ENCODE results near the gene CACNB2.
A peak's percentile ranks its signal among the peaks of the same experiment; 100 is the strongest.

Gene CACNB2

DNA sequence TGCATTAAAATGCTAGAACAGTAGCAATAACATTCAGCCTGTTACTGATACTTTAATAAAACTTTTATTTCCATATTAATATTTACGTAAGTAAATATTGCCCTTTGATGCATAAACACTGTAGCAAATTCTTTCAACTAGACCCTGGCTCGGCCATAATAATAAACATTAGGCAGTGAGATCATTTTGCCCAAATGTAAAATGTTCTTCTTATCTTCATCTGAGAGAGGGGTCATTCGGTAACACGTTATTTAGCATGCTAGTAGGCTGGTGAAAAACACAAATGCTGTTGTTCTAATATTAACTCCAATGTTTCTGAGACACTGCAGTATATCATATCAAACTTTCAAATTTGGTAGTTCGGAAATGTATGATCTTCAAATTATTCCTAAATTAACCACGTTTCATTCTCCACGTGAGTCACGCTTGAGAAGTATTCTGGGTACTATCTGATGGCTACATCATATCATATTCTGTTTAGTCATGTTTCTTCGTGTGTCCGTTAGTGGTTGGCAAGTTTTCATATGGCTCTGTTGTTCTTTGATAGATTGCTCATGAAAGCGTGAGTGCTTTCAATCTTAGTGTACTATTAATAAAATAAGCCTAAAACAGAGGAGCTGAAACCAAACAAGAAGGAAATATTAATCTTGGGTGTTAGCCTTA lies 365.4 kb downstream of the CACNB2 start:
- DNase-seq, result no peak
- H3K9me3 Mint-ChIP-seq, result no peaks in the 10 kb centered on the region
- no peaks in the 10 kb centered on the region for H3K27me3 Mint-ChIP-seq
- no peaks in the 10 kb centered on the region for H3K36me3 Mint-ChIP-seq
- no peak overlapping the region for H3K27ac Mint-ChIP-seq
- no peak for ATAC-seq (replicated peaks)
- H3K4me3 Mint-ChIP-seq, result no peak overlapping the region
- no peaks in the 10 kb centered on the region for H3K4me1 Mint-ChIP-seq

DNA sequence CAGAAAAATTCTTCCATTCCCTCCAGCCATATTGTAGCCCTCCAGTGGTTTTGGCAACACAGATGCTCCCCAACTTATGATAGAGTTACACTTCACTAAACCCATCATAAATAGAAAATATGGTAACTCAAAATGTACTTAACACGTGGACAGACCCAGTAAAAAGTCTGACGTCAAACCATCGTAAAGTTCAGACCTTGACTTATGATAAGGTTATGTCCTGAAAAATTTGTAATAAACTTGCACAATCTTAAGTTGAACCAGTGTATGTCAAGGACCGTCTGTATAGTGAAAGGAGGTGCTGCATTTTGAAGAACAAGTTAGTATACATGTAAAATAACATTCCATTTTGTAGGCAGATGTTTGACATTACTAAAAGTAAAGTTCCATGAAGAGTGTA lies 368.4 kb downstream of the CACNB2 start:
- peaks cover 11 to 16% of the 10 kb centered on the region in 2 donors for H3K36me3 Mint-ChIP-seq
- no peak overlapping the region for H3K27ac Mint-ChIP-seq
- no peak overlapping the region for H3K4me3 Mint-ChIP-seq
- H3K9me3 Mint-ChIP-seq, result peaks cover 3 to 4% of the 10 kb centered on the region in 2 donors
- no peaks in the 10 kb centered on the region for H3K4me1 Mint-ChIP-seq
- no peak for DNase-seq
- H3K27me3 Mint-ChIP-seq, result no peaks in the 10 kb centered on the region
- no peak for ATAC-seq (replicated peaks)

DNA sequence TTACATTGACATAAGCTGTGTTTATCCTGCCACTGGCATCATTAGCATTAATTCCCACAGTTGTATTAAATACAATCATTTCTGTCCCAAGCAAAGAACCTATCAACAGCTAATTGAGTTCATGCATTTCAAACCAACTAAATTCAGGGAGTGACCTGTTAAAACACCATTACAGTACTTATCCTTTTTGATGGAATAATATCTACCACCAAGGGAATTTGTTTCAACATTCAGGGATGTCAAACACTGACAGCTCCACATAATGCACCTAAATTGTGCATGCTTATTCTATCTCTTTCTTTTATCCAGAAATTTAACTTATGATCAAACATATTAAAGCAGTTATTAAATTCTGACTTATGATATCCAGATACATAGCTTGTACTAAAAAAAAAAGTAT lies 374.3 kb downstream of the CACNB2 start:
- Mint-ChIP-seq H3K27ac (no peak overlapping the region), H3K4me1 (no peaks in the 10 kb centered on the region), H3K4me3 (no peak overlapping the region), H3K27me3 (no peaks in the 10 kb centered on the region), H3K36me3 (peaks cover 11 to 26% of the 10 kb centered on the region in 2 donors), H3K9me3 (peaks cover 4 to 7% of the 10 kb centered on the region in 2 donors)
- ATAC-seq (replicated peaks), result no peak
- no peak for DNase-seq

DNA sequence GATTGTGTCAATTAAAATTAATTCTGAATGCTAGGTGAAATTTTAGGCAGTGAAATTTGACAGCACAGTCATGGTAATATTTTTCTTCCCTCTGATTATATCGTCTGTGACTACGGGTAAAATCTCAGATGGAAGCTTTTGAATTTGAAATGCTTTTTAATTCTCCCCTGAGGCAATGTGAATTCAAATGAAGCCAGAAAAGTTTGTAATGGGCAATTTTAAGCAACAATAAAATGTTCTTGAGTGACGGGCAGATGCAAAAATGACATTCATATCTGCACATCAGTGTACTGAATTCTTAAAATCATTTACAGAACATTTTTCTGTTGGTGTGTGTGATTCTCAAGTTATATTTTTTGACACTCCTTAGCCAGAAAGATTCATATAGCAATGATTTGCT lies 376.6 kb downstream of the CACNB2 start:
- DNase-seq (no peak), ATAC-seq (replicated peaks) (no peak)
- H3K4me1 Mint-ChIP-seq, result no peaks in the 10 kb centered on the region
- H3K9me3 Mint-ChIP-seq, result peaks cover 4 to 9% of the 10 kb centered on the region in 2 donors
- H3K36me3 Mint-ChIP-seq, result peaks cover 11 to 30% of the 10 kb centered on the region in 2 donors
- H3K4me3 Mint-ChIP-seq, result no peak overlapping the region
- no peak overlapping the region for H3K27ac Mint-ChIP-seq
- no peaks in the 10 kb centered on the region for H3K27me3 Mint-ChIP-seq

DNA sequence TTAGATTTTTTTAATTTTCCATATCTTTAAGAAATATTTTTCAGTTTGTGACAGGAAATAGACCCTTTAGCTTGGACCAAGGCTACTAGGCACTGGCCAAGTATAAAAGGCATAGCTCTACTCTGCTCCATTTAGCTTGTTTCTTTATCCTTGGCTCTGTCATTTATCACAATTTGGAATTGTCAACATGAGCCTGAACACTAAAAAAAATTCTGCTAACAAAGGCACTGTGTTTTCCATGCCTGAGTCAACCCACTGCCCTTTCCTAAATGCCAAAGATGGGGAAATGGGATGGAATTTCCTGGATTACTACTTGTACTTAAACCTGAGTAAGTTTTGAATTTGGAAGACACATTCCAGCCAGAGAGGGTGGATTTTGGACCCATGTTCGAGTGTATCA lies 382.8 kb downstream of the CACNB2 start:
- Mint-ChIP-seq H3K4me3 (no peak overlapping the region), H3K27me3 (no peaks in the 10 kb centered on the region), H3K4me1 (no peaks in the 10 kb centered on the region), H3K9me3 (peaks cover 0 to 2% of the 10 kb centered on the region in 2 donors), H3K36me3 (peaks cover 2 to 23% of the 10 kb centered on the region in 2 donors), H3K27ac (no peak overlapping the region)
- DNase-seq (no peak), ATAC-seq (replicated peaks) (no peak)

DNA sequence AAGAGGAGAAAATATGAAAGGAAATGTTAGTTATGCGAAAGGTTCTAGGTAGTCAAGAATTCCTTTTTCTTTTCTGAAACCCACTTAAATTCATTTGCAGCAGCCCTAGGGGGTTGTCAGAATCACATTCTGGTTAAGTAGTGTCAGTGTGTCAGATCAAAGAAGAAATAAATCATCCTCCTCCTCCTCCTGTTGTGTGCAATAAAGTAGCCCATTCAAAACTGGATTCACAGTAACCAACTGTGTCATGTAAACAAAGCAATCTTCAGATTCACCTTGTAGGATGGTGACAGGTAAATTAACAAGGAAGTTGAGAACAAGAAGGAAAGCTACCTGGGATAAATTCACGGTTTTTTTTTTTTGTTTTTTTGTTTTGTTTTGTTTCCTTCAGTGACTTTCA lies 383.6 kb downstream of the CACNB2 start:
- H3K9me3 Mint-ChIP-seq, result peaks cover 0 to 2% of the 10 kb centered on the region in 2 donors
- H3K36me3 Mint-ChIP-seq, result peaks cover 2 to 24% of the 10 kb centered on the region in 2 donors
- H3K27me3 Mint-ChIP-seq, result no peaks in the 10 kb centered on the region
- no peak overlapping the region for H3K27ac Mint-ChIP-seq
- no peak overlapping the region for H3K4me3 Mint-ChIP-seq
- no peaks in the 10 kb centered on the region for H3K4me1 Mint-ChIP-seq
- ATAC-seq (replicated peaks), result no peak
- no peak for DNase-seq

DNA sequence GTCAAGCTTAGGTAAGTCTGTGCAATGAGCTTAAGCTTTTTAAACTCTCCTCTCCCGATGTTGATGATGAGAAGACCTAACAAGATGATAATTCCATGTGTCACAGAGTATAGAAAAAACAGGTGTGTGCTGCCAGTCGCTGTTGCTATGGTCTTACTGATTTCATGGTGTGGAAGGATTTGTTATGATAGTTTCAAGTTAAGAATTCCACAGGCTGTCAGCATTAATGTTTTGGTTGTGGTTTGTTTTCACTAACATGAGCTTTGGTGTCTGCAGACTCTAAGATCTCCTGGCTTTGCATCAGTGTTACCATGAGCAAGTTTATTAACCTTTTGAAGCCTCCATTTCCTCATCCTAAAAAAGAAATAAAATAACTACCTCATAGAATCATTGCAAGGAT lies 387.5 kb downstream of the CACNB2 start:
- H3K4me1 Mint-ChIP-seq, result no peaks in the 10 kb centered on the region
- no peak for DNase-seq

DNA sequence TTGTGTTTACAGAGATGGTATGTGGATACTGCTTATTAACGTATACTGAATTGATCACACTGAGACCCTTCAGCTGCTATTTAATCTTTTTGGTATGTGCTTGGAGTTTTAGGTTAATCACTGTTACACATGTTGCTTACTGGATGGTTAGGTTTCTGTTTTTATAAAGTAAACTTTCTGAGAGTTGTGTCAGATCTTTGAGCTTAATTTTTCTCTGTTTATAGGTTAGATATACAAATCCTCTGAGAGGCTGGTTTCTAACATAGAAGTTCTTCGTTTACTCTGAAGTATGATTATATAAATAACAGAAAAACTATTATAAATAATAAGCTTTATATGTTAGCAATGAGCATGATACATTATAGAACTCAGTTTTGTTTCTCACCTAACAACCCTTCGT lies 388.1 kb downstream of the CACNB2 start:
- DNase-seq, result no peak
- Mint-ChIP-seq H3K4me3 (no peak overlapping the region), H3K27ac (no peak overlapping the region), H3K27me3 (no peaks in the 10 kb centered on the region), H3K36me3 (peaks cover 19 to 43% of the 10 kb centered on the region in 2 donors), H3K4me1 (no peaks in the 10 kb centered on the region), H3K9me3 (peaks cover 10 to 16% of the 10 kb centered on the region in 2 donors)
- no peak for ATAC-seq (replicated peaks)

More for the DNA sequence above, 387.5 kb downstream of the CACNB2 start:
- H3K27me3 Mint-ChIP-seq, result no peaks in the 10 kb centered on the region
- ATAC-seq (replicated peaks), result no peak
- H3K27ac Mint-ChIP-seq, result no peak overlapping the region
- H3K9me3 Mint-ChIP-seq, result peaks cover 10 to 16% of the 10 kb centered on the region in 2 donors
- no peak overlapping the region for H3K4me3 Mint-ChIP-seq
- H3K36me3 Mint-ChIP-seq, result peaks cover 19 to 42% of the 10 kb centered on the region in 2 donors

DNA sequence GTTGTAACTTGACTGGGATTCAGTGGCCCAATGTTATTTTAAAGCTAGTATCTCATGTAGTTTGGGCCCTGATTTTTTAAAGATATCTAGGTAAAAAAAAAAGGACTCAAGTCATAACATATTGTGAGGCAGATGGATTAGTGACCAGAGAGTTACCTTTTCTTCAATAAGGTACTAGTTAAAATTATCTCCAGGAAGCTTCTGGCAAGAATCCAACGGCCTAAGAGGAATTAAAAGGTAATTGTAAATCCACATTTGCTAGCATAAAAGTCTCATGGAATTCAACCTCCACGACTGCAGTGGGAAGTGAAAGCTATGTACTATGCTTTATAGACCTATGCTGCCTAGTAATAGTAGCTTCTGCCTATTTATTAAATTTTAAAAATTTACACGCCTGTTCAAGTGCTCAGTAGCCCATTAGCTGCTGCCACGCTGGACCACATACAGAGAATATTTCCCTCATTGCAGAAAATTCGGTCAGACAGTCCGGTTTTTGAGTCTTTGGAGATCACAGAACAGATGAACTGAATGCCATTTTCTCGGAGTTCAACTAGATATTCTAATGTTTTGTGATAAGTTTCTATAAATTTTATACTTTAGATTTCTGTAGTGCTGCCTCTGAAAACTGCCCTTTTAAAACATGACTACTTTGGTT lies 392.8 kb downstream of the CACNB2 start:
- Mint-ChIP-seq H3K9me3 (peaks cover 10 to 16% of the 10 kb centered on the region in 2 donors), H3K4me3 (no peak overlapping the region), H3K27ac (no peak overlapping the region), H3K4me1 (no peaks in the 10 kb centered on the region), H3K36me3 (peaks cover 25 to 39% of the 10 kb centered on the region in 2 donors), H3K27me3 (no peaks in the 10 kb centered on the region)
- no peak for ATAC-seq (replicated peaks)
- no peak for DNase-seq

DNA sequence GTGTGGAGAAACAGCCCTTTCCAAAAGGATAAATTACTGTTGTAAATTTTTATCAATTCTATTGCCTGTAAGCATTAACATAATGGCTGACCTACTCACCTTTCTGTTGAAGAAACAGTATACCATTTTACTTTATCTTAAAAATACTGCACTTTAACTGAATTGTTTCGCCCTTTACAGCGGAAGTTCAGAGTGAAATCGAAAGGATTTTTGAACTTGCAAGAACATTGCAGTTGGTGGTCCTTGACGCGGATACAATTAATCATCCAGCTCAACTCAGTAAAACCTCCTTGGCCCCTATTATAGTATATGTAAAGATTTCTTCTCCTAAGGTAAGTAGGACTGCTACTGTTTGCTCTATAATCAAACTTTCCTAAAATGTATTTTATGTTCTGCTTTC lies 393.7 kb downstream of the CACNB2 start:
- Mint-ChIP-seq H3K27ac (no peak overlapping the region), H3K9me3 (peaks cover 10 to 16% of the 10 kb centered on the region in 2 donors), H3K4me1 (no peaks in the 10 kb centered on the region), H3K27me3 (no peaks in the 10 kb centered on the region), H3K4me3 (no peak overlapping the region), H3K36me3 (peaks cover 25 to 41% of the 10 kb centered on the region in 2 donors)
- DNase-seq, result no peak
- no peak for ATAC-seq (replicated peaks)

DNA sequence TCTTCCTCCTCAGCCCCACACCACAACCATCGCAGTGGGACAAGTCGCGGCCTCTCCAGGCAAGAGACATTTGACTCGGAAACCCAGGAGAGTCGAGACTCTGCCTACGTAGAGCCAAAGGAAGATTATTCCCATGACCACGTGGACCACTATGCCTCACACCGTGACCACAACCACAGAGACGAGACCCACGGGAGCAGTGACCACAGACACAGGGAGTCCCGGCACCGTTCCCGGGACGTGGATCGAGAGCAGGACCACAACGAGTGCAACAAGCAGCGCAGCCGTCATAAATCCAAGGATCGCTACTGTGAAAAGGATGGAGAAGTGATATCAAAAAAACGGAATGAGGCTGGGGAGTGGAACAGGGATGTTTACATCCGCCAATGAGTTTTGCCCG lies 399.1 kb downstream of the CACNB2 start:
- Mint-ChIP-seq H3K27ac (no peak overlapping the region), H3K27me3 (no peaks in the 10 kb centered on the region), H3K4me1 (no peaks in the 10 kb centered on the region), H3K4me3 (no peak overlapping the region), H3K9me3 (no peaks in the 10 kb centered on the region), H3K36me3 (peaks cover 28 to 39% of the 10 kb centered on the region in 2 donors)
- no peak for DNase-seq
- no peak for ATAC-seq (replicated peaks)

DNA sequence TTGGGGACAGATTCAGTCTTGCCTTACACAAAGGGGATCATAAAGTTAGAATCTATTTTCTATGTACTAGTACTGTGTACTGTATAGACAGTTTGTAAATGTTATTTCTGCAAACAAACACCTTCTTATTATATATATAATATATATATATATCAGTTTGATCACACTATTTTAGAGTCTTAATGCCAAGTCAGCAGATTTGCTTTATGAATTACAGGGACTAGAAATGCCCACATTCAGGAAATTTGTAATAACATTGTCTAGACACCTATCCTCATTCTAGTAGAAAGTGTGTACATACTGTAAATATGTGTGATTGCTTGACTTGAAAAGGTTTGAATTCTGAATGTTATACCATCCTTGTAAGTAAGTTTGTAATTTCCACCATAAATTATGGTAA lies 400.0 kb downstream of the CACNB2 start:
- ATAC-seq (replicated peaks) (no peak), DNase-seq (no peak)
- Mint-ChIP-seq H3K9me3 (no peaks in the 10 kb centered on the region), H3K27me3 (no peaks in the 10 kb centered on the region), H3K36me3 (peaks cover 28 to 38% of the 10 kb centered on the region in 2 donors), H3K27ac (no peak overlapping the region), H3K4me3 (no peak overlapping the region), H3K4me1 (no peaks in the 10 kb centered on the region)

DNA sequence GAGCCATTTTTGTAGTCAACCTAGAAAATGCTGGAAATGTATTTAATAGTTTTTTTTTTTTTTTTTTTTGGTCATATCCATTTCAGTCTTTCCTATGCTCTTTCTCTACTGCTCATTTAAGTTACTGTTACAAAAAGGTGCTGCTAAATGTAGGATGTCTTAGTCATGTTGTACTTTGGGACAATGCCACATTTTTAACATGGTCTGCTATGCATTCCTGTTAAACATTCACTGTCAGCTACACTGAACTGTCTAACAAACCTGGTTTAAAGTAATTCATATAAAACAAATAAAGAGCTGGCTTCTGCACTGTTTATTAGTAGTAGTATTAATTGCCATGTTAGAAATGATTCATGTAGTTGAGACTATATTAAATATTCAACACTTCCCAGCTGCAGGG lies 402.6 kb downstream of the CACNB2 start:
- DNase-seq (no peak), ATAC-seq (replicated peaks) (no peak)
- no peaks in the 10 kb centered on the region for H3K4me1 Mint-ChIP-seq
- no peaks in the 10 kb centered on the region for H3K9me3 Mint-ChIP-seq
- no peaks in the 10 kb centered on the region for H3K27me3 Mint-ChIP-seq
- H3K4me3 Mint-ChIP-seq, result no peak overlapping the region
- H3K27ac Mint-ChIP-seq, result no peak overlapping the region
- peaks cover 32 to 49% of the 10 kb centered on the region in 2 donors for H3K36me3 Mint-ChIP-seq

DNA sequence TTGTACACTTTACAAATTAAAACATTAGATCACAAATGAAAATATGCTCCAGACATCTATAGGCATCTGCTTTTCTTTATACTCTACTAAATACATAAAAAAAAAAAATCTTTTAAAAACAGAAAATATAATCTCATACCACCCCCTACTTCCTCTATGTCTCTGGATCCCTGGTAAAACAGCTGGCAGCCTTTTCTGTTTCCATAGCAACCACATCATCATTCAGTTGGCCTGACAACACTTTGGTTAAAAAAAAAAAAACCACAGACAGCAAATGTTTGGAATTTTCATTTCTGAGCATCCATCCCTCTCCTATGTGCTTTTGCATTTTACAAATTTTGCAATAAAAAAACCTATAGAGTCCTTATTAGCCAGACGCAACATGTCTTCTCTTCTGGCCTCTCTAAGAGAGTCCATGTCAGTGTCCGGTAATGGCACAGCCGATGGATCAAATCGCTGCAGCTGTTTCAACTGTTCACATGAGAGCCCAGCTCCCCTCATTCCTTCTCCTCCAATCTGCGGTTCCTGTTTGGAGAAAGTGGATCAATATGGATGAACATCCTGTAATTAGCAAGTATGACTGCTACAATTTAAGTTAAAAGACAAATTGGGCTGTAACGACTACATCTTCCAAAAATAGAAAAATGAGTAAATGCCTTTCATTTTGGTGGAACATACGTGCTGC lies 405.5 kb downstream of the CACNB2 start:
- Mint-ChIP-seq H3K27ac (peak overlapping the region; percentile 56), H3K4me3 (no peak overlapping the region), H3K27me3 (no peaks in the 10 kb centered on the region), H3K36me3 (peaks cover 30 to 44% of the 10 kb centered on the region in 2 donors), H3K9me3 (no peaks in the 10 kb centered on the region), H3K4me1 (no peaks in the 10 kb centered on the region)
- no peak for ATAC-seq (replicated peaks)
- DNase-seq, result no peak

DNA sequence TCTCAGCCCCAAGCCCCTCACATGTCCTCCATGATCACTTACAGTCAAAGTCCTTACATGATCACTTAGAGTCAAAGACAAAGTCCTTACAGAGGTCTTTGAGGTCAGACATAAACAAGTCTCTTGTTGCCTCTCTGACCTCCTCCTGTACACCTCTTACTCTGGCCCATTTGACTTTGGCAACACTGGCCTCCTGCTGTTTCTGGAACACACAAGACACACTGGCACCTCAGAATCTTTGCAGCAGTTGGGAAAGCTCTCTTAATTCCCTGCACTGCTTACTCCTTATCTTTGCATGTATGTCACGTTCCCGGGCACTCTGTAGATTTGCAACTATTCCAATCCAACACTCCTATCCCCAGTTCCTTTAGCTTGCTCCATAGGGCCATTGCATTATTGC lies 408.9 kb downstream of the CACNB2 start:
- Mint-ChIP-seq H3K27me3 (no peaks in the 10 kb centered on the region), H3K27ac (no peak overlapping the region), H3K36me3 (peaks cover 23 to 33% of the 10 kb centered on the region in 2 donors), H3K9me3 (no peaks in the 10 kb centered on the region), H3K4me3 (no peak overlapping the region), H3K4me1 (no peaks in the 10 kb centered on the region)
- ATAC-seq (replicated peaks) (no peak), DNase-seq (no peak)

All from stimulated activated naive B cell treated with anti-CD40 and anti-IgM and Interleukin-4, amounts not matched to agents 10 μg/mL and 1 μg/mL and 100 μg/mL, for 72 hours (primary cell).